ENCODE measurements around the gene MAML3. TPM values are rescaled to one million over a fixed set of nuclear protein-coding genes. Genes with fewer than 3 reads are reported as not detected.

MAML3 gene
- total and polyA plus RNA-seq, 2 experiments from 2014 or later: 1.7 to 6.5 TPM

DNA sequence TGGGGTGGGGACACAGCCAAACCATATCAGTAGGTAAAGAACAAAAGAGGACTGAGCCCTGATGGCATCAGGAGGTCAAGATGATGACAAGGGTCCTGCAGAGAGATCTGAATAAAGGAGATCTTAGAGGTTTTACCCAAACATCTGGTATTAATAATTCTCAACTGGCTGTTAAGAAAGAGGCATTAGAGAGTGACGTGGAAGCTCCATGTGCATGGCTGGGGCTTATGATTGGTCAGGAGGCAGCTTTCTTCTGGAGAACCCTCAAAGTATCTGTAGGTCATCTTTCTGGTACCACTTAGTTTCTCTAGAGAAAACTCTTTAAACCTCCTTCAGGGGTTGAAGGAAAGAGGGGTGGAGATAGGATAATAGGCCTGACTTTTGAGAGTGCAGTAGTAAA is 469.6 kb downstream of the MAML3 start (continued):
- TF ChIP-seq JUNB (IDR thresholded peaks at IDR 0.05; ENCODE audit: unreplicated experiment) (no peak), POLR2AphosphoS5 (IDR thresholded peaks at IDR 0.05; ENCODE audit: low read depth) (no peak), EZH2phosphoT487 (IDR thresholded peaks at IDR 0.05; ENCODE audit: unreplicated experiment) (no peak), ZNF114 (CRISPR knock-in tag; IDR thresholded peaks at IDR 0.05) (no peak), NANOG (IDR thresholded peaks at IDR 0.05; ENCODE audit: borderline replicate concordance) (no peak)
- TF ChIP-seq, protein P1, sequence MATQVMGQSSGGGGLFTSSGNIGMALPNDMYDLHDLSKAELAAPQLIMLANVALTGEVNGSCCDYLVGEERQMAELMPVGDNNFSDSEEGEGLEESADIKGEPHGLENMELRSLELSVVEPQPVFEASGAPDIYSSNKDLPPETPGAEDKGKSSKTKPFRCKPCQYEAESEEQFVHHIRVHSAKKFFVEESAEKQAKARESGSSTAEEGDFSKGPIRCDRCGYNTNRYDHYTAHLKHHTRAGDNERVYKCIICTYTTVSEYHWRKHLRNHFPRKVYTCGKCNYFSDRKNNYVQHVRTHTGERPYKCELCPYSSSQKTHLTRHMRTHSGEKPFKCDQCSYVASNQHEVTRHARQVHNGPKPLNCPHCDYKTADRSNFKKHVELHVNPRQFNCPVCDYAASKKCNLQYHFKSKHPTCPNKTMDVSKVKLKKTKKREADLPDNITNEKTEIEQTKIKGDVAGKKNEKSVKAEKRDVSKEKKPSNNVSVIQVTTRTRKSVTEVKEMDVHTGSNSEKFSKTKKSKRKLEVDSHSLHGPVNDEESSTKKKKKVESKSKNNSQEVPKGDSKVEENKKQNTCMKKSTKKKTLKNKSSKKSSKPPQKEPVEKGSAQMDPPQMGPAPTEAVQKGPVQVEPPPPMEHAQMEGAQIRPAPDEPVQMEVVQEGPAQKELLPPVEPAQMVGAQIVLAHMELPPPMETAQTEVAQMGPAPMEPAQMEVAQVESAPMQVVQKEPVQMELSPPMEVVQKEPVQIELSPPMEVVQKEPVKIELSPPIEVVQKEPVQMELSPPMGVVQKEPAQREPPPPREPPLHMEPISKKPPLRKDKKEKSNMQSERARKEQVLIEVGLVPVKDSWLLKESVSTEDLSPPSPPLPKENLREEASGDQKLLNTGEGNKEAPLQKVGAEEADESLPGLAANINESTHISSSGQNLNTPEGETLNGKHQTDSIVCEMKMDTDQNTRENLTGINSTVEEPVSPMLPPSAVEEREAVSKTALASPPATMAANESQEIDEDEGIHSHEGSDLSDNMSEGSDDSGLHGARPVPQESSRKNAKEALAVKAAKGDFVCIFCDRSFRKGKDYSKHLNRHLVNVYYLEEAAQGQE (IDR thresholded peaks at IDR 0.05; ENCODE audit: unreplicated experiment): no peak

DNA sequence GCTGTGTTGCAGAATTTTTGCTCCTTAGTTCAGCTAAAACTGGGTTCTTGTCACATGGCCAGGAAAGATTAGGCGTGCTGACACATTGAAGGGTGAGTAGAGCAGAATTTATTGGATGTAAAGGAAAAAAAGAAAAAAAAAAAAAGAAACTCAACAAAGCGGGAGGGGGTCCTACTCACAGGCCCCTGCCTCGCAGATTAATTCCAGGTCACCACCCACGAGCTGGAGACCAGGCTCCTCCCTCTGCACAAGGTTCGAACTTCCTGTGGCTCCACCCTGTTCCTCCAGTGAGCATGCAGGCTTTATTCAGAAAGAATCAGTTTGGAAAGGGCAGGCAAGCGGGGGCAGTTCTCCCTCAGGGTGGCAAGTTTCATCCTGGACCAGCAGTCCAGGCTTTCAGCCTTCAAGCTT is 471.2 kb downstream of the MAML3 start:
- Histone ChIP-seq H3K36me3 (ENCODE audit: insufficient read depth) (no peaks in the 10 kb centered on the region), H3K79me2 (replicated peaks; ENCODE audit: insufficient read depth) (no peaks in the 10 kb centered on the region), H3F3A (replicated peaks; ENCODE audit: low read depth) (no peaks in the 10 kb centered on the region), H4K20me1 (replicated peaks; ENCODE audit: insufficient read depth) (no peaks in the 10 kb centered on the region), H3K4me3 (no peak overlapping the region), H3K27me3 (ENCODE audit: insufficient read depth) (no peaks in the 10 kb centered on the region), H3K4me2 (no peak overlapping the region), H3K9me2 (ENCODE audit: insufficient read depth) (no peaks in the 10 kb centered on the region), H3K4me1 (ENCODE audit: insufficient read depth) (no peaks in the 10 kb centered on the region), H2AFZ (no peak overlapping the region), H3K27ac (ENCODE audit: low read depth) (no peak overlapping the region)
- ATAC-seq: no peak
- H3K36me3 Mint-ChIP-seq (ENCODE audit: low read depth): peaks cover 31% of the 10 kb centered on the region
- H3K27ac Mint-ChIP-seq: no peak overlapping the region
- peaks cover 5% of the 10 kb centered on the region for H3K9me3 Mint-ChIP-seq
- H3K4me1 Mint-ChIP-seq: peaks cover 2% of the 10 kb centered on the region; the same call in 2 of the 3 replicates
- H3K27me3 Mint-ChIP-seq (ENCODE audit: insufficient read depth, low read depth, poor library complexity): no peaks in the 10 kb centered on the region
- no peak overlapping the region for H3K4me3 Mint-ChIP-seq
- DNase-seq (ENCODE audit: low spot score): no peak
- TF ChIP-seq EZH2phosphoT487 (IDR thresholded peaks at IDR 0.05; ENCODE audit: unreplicated experiment): no peak
- TF ChIP-seq, protein P2, sequence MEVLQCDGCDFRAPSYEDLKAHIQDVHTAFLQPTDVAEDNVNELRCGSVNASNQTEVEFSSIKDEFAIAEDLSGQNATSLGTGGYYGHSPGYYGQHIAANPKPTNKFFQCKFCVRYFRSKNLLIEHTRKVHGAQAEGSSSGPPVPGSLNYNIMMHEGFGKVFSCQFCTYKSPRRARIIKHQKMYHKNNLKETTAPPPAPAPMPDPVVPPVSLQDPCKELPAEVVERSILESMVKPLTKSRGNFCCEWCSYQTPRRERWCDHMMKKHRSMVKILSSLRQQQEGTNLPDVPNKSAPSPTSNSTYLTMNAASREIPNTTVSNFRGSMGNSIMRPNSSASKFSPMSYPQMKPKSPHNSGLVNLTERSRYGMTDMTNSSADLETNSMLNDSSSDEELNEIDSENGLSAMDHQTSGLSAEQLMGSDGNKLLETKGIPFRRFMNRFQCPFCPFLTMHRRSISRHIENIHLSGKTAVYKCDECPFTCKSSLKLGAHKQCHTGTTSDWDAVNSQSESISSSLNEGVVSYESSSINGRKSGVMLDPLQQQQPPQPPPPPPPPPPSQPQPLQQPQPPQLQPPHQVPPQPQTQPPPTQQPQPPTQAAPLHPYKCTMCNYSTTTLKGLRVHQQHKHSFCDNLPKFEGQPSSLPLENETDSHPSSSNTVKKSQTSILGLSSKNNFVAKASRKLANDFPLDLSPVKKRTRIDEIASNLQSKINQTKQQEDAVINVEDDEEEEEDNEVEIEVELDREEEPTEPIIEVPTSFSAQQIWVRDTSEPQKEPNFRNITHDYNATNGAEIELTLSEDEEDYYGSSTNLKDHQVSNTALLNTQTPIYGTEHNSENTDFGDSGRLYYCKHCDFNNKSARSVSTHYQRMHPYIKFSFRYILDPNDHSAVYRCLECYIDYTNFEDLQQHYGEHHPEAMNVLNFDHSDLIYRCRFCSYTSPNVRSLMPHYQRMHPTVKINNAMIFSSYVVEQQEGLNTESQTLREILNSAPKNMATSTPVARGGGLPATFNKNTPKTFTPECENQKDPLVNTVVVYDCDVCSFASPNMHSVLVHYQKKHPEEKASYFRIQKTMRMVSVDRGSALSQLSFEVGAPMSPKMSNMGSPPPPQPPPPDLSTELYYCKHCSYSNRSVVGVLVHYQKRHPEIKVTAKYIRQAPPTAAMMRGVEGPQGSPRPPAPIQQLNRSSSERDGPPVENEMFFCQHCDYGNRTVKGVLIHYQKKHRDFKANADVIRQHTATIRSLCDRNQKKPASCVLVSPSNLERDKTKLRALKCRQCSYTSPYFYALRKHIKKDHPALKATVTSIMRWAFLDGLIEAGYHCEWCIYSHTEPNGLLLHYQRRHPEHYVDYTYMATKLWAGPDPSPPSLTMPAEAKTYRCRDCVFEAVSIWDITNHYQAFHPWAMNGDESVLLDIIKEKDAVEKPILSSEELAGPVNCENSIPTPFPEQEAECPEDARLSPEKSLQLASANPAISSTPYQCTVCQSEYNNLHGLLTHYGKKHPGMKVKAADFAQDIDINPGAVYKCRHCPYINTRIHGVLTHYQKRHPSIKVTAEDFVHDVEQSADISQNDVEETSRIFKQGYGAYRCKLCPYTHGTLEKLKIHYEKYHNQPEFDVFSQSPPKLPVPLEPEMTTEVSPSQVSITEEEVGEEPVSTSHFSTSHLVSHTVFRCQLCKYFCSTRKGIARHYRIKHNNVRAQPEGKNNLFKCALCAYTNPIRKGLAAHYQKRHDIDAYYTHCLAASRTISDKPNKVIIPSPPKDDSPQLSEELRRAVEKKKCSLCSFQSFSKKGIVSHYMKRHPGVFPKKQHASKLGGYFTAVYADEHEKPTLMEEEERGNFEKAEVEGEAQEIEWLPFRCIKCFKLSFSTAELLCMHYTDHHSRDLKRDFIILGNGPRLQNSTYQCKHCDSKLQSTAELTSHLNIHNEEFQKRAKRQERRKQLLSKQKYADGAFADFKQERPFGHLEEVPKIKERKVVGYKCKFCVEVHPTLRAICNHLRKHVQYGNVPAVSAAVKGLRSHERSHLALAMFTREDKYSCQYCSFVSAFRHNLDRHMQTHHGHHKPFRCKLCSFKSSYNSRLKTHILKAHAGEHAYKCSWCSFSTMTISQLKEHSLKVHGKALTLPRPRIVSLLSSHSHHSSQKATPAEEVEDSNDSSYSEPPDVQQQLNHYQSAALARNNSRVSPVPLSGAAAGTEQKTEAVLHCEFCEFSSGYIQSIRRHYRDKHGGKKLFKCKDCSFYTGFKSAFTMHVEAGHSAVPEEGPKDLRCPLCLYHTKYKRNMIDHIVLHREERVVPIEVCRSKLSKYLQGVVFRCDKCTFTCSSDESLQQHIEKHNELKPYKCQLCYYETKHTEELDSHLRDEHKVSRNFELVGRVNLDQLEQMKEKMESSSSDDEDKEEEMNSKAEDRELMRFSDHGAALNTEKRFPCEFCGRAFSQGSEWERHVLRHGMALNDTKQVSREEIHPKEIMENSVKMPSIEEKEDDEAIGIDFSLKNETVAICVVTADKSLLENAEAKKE (CRISPR knock-in tag; IDR thresholded peaks at IDR 0.05): no peak
- TF ChIP-seq CREB1 (CRISPR knock-in tag; IDR thresholded peaks at IDR 0.05; ENCODE audit: low read depth): no peak
- no peak for TF ChIP-seq EZH2 (IDR thresholded peaks at IDR 0.05; ENCODE audit: low read depth, unreplicated experiment)
- TF ChIP-seq, protein P1 (IDR thresholded peaks at IDR 0.05; ENCODE audit: unreplicated experiment): no peak
- no peak for TF ChIP-seq ZNF114 (CRISPR knock-in tag; IDR thresholded peaks at IDR 0.05)
- TF ChIP-seq, protein P3, sequence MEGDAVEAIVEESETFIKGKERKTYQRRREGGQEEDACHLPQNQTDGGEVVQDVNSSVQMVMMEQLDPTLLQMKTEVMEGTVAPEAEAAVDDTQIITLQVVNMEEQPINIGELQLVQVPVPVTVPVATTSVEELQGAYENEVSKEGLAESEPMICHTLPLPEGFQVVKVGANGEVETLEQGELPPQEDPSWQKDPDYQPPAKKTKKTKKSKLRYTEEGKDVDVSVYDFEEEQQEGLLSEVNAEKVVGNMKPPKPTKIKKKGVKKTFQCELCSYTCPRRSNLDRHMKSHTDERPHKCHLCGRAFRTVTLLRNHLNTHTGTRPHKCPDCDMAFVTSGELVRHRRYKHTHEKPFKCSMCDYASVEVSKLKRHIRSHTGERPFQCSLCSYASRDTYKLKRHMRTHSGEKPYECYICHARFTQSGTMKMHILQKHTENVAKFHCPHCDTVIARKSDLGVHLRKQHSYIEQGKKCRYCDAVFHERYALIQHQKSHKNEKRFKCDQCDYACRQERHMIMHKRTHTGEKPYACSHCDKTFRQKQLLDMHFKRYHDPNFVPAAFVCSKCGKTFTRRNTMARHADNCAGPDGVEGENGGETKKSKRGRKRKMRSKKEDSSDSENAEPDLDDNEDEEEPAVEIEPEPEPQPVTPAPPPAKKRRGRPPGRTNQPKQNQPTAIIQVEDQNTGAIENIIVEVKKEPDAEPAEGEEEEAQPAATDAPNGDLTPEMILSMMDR (conservative IDR thresholded peaks at IDR 0.05; ENCODE audit: low read depth in 2 of 2): no peak
